Keratinocyte (primary cell): Measurements from ENCODE around the gene EMILIN3. TPM values are rescaled to one million over a fixed set of nuclear protein-coding genes. Genes with fewer than 3 reads are reported as not detected.

ENCODE experiments used
- DNase-seq: peaks from one replicate; pipeline ENCODE4 v3.0.0-alpha.2; 2011; ENCODE audit warnings: low read depth, missing footprints, low spot score
- FAIRE-seq: peaks from 2 replicates; lab custom pipeline; 2011; peaks lifted over from hg19 to GRCh38; lab: Jason Lieb, UNC
- H2AFZ ChIP-seq: 2 replicates; pipeline ENCODE4 v1.6.0; 2012; ENCODE audit warnings: low read length, control low read depth, inconsistent platforms; ENCODE audit not compliant: control insufficient read depth
- H3K27ac ChIP-seq: 2 replicates; pipeline ENCODE4 v1.5.1; 2011; ENCODE audit warnings: low read length; ENCODE audit not compliant: control insufficient read depth, insufficient read depth
- H3K27me3 ChIP-seq: 3 replicates; pipeline ENCODE4 v1.6.0; 2011; ENCODE audit warnings: low read length; ENCODE audit not compliant: control insufficient read depth, insufficient read depth; ENCODE audit errors: extremely low read depth
- H3K36me3 ChIP-seq, 2 experiments: 2 replicates in 1 of 2; 3 replicates in 1 of 2; pipeline ENCODE4 v1.5.1; 2011; ENCODE audit warnings: low read length in 2 of 2, mild to moderate bottlenecking in 1 of 2; ENCODE audit not compliant: control insufficient read depth in 2 of 2, insufficient read depth in 2 of 2; ENCODE audit errors: extremely low read depth in 1 of 2
- H3K4me1 ChIP-seq: 3 replicates; pipeline ENCODE4 v1.5.1; 2011; ENCODE audit warnings: low read length; ENCODE audit not compliant: control insufficient read depth, insufficient read depth; ENCODE audit errors: extremely low read depth
- H3K4me2 ChIP-seq: 3 replicates; pipeline ENCODE4 v1.6.0; 2011; ENCODE audit warnings: low read depth, low read length; ENCODE audit not compliant: control insufficient read depth, insufficient read depth; ENCODE audit errors: extremely low read depth
- H3K4me3 ChIP-seq, 3 experiments: fragments of 200-600 bp in 1 of 3; sonication (generic) in 1 of 3; 2 replicates in 2 of 3; 3 replicates in 1 of 3; pipeline ENCODE4 v1.5.1; 2011 to 2016; ENCODE audit warnings: low read length in 3 of 3, mild to moderate bottlenecking in 3 of 3, control low read depth in 2 of 3, inconsistent platforms in 1 of 3, low read depth in 1 of 3, mixed read lengths in 1 of 3, mixed run types in 1 of 3, moderate library complexity in 1 of 3; ENCODE audit not compliant: control insufficient read depth in 2 of 3, insufficient read depth in 2 of 3; ENCODE audit errors: extremely low read depth in 1 of 3
- H3K79me2 ChIP-seq: 2 replicates; pipeline ENCODE4 v1.6.0; 2012; ENCODE audit warnings: low read length; ENCODE audit not compliant: control insufficient read depth, insufficient read depth
- H3K9ac ChIP-seq: 3 replicates; pipeline ENCODE4 v1.6.0; 2011; ENCODE audit warnings: low read length; ENCODE audit not compliant: control insufficient read depth, insufficient read depth; ENCODE audit errors: extremely low read depth
- H3K9me1 ChIP-seq: 3 replicates; pipeline ENCODE4 v1.6.0; 2011; ENCODE audit warnings: low read length; ENCODE audit not compliant: control insufficient read depth, insufficient read depth; ENCODE audit errors: extremely low read depth
- H3K9me3 ChIP-seq: 2 replicates; pipeline ENCODE4 v1.5.1; 2012; ENCODE audit warnings: low read depth, low read length; ENCODE audit not compliant: control insufficient read depth
- H4K20me1 ChIP-seq: 3 replicates; pipeline ENCODE4 v1.6.0; 2011; ENCODE audit warnings: low read length; ENCODE audit not compliant: control insufficient read depth, insufficient read depth; ENCODE audit errors: extremely low read depth
- CTCF ChIP-seq, 3 experiments: IDR thresholded peaks in 1 of 3; conservative IDR thresholded peaks in 1 of 3; optimal IDR thresholded peaks in 1 of 3; 2 replicates in 2 of 3; 3 replicates in 1 of 3; pipeline versions ENCODE3 to v1.5.1; 2011; ENCODE audit warnings: low read length in 3 of 3, mild to moderate bottlenecking in 3 of 3, moderate library complexity in 2 of 3, control low read depth in 1 of 3, inconsistent platforms in 1 of 3; ENCODE audit not compliant: insufficient read depth in 2 of 3; ENCODE audit errors: extremely low read depth in 1 of 3
- EZH2 ChIP-seq: IDR thresholded peaks from one replicate; pipeline ENCODE4 v1.6.1; 2012; ENCODE audit warnings: inconsistent platforms, mild to moderate bottlenecking, low read length, moderate library complexity
- dilution Hi-C: fragments of 300-500 bp; cut with MboI; formaldehyde crosslinking; loops from one replicate; pipeline ENCODE4 v1.7.0; 2020; ENCODE audit warnings: low sequenced_read_pairs; ENCODE audit not compliant: extremely low pct_ligation_motif_present
- polyA plus RNA-seq, 5 experiments: library from polyadenylated mRNA; depleted of rRNA in 3 of 5; stranded (reverse) in 3 of 5; stranded (forward) in 1 of 5; unstranded in 1 of 5; fragments of >200 nt; gene quantifications; 1 replicate in 1 of 5; 2 replicates in 3 of 5; 3 replicates in 1 of 5; pipeline versions ENCODE4 v1.2.1 to v1.2.3, GENCODE V29; 2011 to 2012; ENCODE audit warnings: missing spikeins in 2 of 5, low read depth in 1 of 5, low replicate concordance in 1 of 5

EMILIN3 gene
- polyA plus RNA-seq, 1 donor (not counting 4 experiments of a cell fraction or from before 2014, with no cell fraction given): not detected

GRCh38 chr20:41316602-41317545 is 49.7 kb downstream of the EMILIN3 start:
- H3K9ac ChIP-seq: peak overlapping the region; percentile 88
- H3K27ac ChIP-seq: peak overlapping the region; percentile 78
- FAIRE-seq (peak; percentile 78), DNase-seq (no peak)
- H3K9me1 ChIP-seq: no peaks in the 10 kb centered on the region
- H3K9me3 ChIP-seq: no peaks in the 10 kb centered on the region
- H3K36me3 ChIP-seq: no peaks in the 10 kb centered on the region
- H3K79me2 ChIP-seq: peaks cover 40% of the 10 kb centered on the region
- peaks cover 15% of the 10 kb centered on the region for H3K4me1 ChIP-seq
- no peaks in the 10 kb centered on the region for H4K20me1 ChIP-seq
- H3K4me3 ChIP-seq: peak overlapping the region; percentile 64 to 82 (median 81)
- TF ChIP-seq CTCF (optimal IDR thresholded peaks at IDR 0.05 in 1 of 3, IDR thresholded peaks at IDR 0.05 in 1 of 3, conservative IDR thresholded peaks at IDR 0.05 in 1 of 3; ENCODE audit: extremely low read depth in 1 of 3, insufficient read depth in 2 of 3, low read length in 3 of 3): no peak
- no peak for TF ChIP-seq EZH2
- no peaks in the 10 kb centered on the region for H3K27me3 ChIP-seq
- peak overlapping the region; percentile 87 for H3K4me2 ChIP-seq
- dilution Hi-C loops: no loop called here
- H2AFZ ChIP-seq: peak overlapping the region; percentile 82

GRCh38 chr20:41316051-41316450 is 50.6 kb downstream of the EMILIN3 start:
- no peak for TF ChIP-seq EZH2
- no peak for TF ChIP-seq CTCF (optimal IDR thresholded peaks at IDR 0.05 in 1 of 3, IDR thresholded peaks at IDR 0.05 in 1 of 3, conservative IDR thresholded peaks at IDR 0.05 in 1 of 3; ENCODE audit: extremely low read depth in 1 of 3, insufficient read depth in 2 of 3, low read length in 3 of 3)
- peak overlapping the region in 2 of 3 experiments; percentile 64 to 82 for H3K4me3 ChIP-seq
- H3K9ac ChIP-seq: no peak overlapping the region
- no peak for DNase-seq
- H4K20me1 ChIP-seq: no peaks in the 10 kb centered on the region
- H3K4me2 ChIP-seq: peak overlapping the region; percentile 87
- peaks cover 43% of the 10 kb centered on the region for H3K79me2 ChIP-seq
- peak overlapping the region; percentile 78 for H3K27ac ChIP-seq
- H2AFZ ChIP-seq: no peak overlapping the region
- no peaks in the 10 kb centered on the region for H3K36me3 ChIP-seq
- no peak for FAIRE-seq
- H3K9me1 ChIP-seq: no peaks in the 10 kb centered on the region
- dilution Hi-C loops: no loop called here
- no peaks in the 10 kb centered on the region for H3K27me3 ChIP-seq
- H3K9me3 ChIP-seq: no peaks in the 10 kb centered on the region
- H3K4me1 ChIP-seq: peaks cover 15% of the 10 kb centered on the region
